Measurements from ENCODE around the gene ZNF326. TPM values are rescaled to one million over a fixed set of nuclear protein-coding genes. Genes with fewer than 3 reads are reported as not detected.

Gene ZNF326
- total RNA-seq, 1 experiment from 2014 or later: 19.3 TPM

DNA sequence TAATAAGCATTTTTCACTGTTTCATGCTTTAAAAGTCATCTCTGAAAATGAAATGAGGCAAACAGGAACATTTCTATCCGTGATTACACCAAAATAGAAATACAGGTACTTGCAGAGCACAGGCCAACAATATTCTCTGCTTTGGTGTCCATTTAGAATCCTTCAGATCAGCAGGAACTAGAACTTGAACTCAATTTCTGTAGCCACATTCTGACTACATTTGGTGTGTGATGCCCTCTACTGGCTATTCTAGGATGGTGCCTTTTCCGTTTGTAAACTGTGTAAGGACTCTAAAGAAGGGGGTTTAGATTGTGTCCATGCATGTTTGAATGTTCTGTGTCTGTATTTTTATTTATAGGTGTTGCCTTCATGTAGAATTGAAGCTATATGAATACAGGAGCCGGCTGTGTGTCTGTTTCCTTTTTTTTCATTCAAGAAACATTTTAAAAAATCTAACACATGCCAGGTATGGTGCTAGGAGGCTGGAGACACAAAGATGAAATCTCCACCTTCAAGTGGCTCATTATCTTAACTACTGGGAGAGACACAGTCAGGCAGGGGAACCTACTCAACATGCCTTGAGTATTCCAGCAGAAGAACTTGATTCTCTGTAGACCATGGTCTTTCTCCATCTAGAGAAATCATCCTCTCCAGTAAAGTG is 7.6 kb upstream of the ZNF326 start (continued):
- TF ChIP-seq SIN3A (IDR thresholded peaks at IDR 0.05; ENCODE audit: low read depth) (no peak), YY1 (IDR thresholded peaks at IDR 0.05; ENCODE audit: extremely low read depth, insufficient replicate concordance, low read depth, low read length) (no peak)

DNA sequence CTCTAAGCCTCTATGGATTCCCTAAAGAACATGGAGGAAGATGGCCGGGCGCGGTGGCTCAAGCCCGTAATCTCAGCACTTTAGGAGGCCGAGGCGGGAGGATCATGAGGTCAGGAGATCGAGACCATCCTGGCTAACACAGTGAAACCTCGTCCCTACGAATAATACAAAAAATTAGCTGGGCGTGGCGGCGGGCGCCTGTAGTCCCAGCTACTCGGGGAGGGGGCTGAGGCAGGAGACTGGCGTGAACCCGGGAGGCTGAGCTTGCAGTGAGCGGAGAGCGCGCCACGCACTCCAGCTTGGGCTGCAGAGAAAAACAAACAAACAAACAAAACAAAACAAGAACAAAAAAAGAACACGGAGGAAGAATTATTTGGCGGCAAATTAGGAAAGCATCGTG is 5.8 kb upstream of the ZNF326 start:
- Histone ChIP-seq H3K27me3 (ENCODE audit: insufficient read depth, low read length) (no peaks in the 10 kb centered on the region), H3K9ac (ENCODE audit: low read length) (no peak overlapping the region), H3K4me2 (ENCODE audit: low read length) (no peak overlapping the region), H3K27ac (ENCODE audit: low read depth, low read length) (no peak overlapping the region), H3K9me3 (ENCODE audit: control insufficient read depth in 1 of 2, insufficient read depth in 1 of 2, low read depth in 1 of 2, low read length in 2 of 2) (no peaks in the 10 kb centered on the region), H3K79me2 (ENCODE audit: insufficient read depth, low read length) (no peaks in the 10 kb centered on the region), H2AFZ (ENCODE audit: low read depth, low read length, poor library complexity, severe bottlenecking) (no peak overlapping the region), H3K36me3 (ENCODE audit: control insufficient read depth in 1 of 2, insufficient read depth in 2 of 2, low read length in 2 of 2) (no peaks in the 10 kb centered on the region), H4K20me1 (ENCODE audit: insufficient read depth) (no peaks in the 10 kb centered on the region), H3K9me2 (ENCODE audit: insufficient read depth) (no peaks in the 10 kb centered on the region), H3K4me1 (ENCODE audit: control insufficient read depth in 1 of 2, insufficient read depth in 2 of 2, low read length in 2 of 2) (peaks cover 0 to 26% of the 10 kb centered on the region in 2 experiments; a peak in 3 of 4 replicates), H3K4me3 (replicated peaks in 1 of 2; ENCODE audit: low read depth in 1 of 2, low read length in 2 of 2) (no peak overlapping the region)
- intact Hi-C loops (cut with micrococcal nuclease): loop anchor here (5.0 kb wide), 1 partner anchor 507 kb away; no protein-coding TSS in a partner anchor
- TF ChIP-seq CEBPB (IDR thresholded peaks at IDR 0.05; ENCODE audit: low read depth) (no peak), ZNF274 (IDR thresholded peaks at IDR 0.05; ENCODE audit: low read depth, low read length) (no peak), ELF1 (IDR thresholded peaks at IDR 0.05; ENCODE audit: borderline replicate concordance, low read depth) (no peak), SP1 (IDR thresholded peaks at IDR 0.05; ENCODE audit: low read depth) (no peak), EZH2 (IDR thresholded peaks at IDR 0.05) (no peak), POLR2AphosphoS5 (IDR thresholded peaks at IDR 0.05; ENCODE audit: low read depth, low read length) (no peak), TCF7L2 (IDR thresholded peaks at IDR 0.05; ENCODE audit: borderline replicate concordance, extremely low read depth, insufficient read depth, insufficient read length) (no peak), EGR1 (IDR thresholded peaks at IDR 0.05; ENCODE audit: low read depth) (no peak), RAD21 (IDR thresholded peaks at IDR 0.05; ENCODE audit: low read depth) (no peak)
- TF ChIP-seq, protein P1, sequence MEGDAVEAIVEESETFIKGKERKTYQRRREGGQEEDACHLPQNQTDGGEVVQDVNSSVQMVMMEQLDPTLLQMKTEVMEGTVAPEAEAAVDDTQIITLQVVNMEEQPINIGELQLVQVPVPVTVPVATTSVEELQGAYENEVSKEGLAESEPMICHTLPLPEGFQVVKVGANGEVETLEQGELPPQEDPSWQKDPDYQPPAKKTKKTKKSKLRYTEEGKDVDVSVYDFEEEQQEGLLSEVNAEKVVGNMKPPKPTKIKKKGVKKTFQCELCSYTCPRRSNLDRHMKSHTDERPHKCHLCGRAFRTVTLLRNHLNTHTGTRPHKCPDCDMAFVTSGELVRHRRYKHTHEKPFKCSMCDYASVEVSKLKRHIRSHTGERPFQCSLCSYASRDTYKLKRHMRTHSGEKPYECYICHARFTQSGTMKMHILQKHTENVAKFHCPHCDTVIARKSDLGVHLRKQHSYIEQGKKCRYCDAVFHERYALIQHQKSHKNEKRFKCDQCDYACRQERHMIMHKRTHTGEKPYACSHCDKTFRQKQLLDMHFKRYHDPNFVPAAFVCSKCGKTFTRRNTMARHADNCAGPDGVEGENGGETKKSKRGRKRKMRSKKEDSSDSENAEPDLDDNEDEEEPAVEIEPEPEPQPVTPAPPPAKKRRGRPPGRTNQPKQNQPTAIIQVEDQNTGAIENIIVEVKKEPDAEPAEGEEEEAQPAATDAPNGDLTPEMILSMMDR (IDR thresholded peaks at IDR 0.05 in 2 of 3, conservative IDR thresholded peaks at IDR 0.05 in 1 of 3; ENCODE audit: borderline replicate concordance in 1 of 3, insufficient read depth in 1 of 3, low read depth in 2 of 3, low read length in 2 of 3): no peak
- TF ChIP-seq, protein P2, sequence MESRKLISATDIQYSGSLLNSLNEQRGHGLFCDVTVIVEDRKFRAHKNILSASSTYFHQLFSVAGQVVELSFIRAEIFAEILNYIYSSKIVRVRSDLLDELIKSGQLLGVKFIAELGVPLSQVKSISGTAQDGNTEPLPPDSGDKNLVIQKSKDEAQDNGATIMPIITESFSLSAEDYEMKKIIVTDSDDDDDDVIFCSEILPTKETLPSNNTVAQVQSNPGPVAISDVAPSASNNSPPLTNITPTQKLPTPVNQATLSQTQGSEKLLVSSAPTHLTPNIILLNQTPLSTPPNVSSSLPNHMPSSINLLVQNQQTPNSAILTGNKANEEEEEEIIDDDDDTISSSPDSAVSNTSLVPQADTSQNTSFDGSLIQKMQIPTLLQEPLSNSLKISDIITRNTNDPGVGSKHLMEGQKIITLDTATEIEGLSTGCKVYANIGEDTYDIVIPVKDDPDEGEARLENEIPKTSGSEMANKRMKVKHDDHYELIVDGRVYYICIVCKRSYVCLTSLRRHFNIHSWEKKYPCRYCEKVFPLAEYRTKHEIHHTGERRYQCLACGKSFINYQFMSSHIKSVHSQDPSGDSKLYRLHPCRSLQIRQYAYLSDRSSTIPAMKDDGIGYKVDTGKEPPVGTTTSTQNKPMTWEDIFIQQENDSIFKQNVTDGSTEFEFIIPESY (IDR thresholded peaks at IDR 0.05; ENCODE audit: extremely low read depth, insufficient replicate concordance, low read length): no peak
- TF ChIP-seq, protein P3, sequence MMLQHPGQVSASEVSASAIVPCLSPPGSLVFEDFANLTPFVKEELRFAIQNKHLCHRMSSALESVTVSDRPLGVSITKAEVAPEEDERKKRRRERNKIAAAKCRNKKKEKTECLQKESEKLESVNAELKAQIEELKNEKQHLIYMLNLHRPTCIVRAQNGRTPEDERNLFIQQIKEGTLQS (IDR thresholded peaks at IDR 0.05): no peak
- ChIA-PET POLR2A (no interaction called here), CTCF (interaction anchor here (0.9 to 1.2 kb wide), 3 partner anchors 145 to 209 kb away, joined by 3 to 4 read pairs (median 3); no protein-coding TSS in a partner anchor), RAD21 (ENCODE audit: low non-redundant PET in 1 of 2, low total read pairs in 2 of 2, uncharacterized antibody in 2 of 2, unreplicated experiment in 2 of 2) (interaction anchor here in 1 of 2 experiments (0.6 kb wide), 1 partner anchor 209 kb away, joined by 3 read pairs; no protein-coding TSS in a partner anchor)
- no TSS peak for BruUV-seq (replicated peaks)
- ATAC-seq (no peak), DNase-seq (ENCODE audit: low read depth, low spot score) (no peak)

All from HCT116 (cell line).